ENCODE results near the gene PAIP2B.

PAIP2B gene

DNA sequence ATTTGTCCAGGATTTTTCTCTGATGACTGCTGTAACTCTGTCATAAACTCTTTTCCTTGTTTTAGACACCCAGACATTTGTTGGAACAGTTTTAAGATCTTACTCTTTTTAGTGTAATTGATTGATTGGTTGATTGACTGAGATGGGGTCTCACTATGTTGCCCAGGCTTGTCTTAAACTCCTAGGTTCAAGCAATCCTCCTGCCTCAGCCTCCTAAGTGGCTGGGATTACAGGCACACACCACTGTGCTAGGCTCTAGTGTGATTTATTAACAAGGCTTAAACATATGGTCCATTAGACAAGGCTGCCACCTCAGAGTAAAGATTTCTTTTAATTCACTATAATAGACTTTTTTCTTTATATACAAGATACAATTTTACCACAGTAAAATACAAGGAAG is 2.0 kb downstream of the PAIP2B start:
- no peak for TF ChIP-seq TCF4 (CRISPR knock-in tag; IDR thresholded peaks at IDR 0.05; ENCODE audit: borderline replicate concordance)
- TF ChIP-seq ZC3H10 (CRISPR knock-in tag; IDR thresholded peaks at IDR 0.05), result no peak
- TF ChIP-seq, protein P1, sequence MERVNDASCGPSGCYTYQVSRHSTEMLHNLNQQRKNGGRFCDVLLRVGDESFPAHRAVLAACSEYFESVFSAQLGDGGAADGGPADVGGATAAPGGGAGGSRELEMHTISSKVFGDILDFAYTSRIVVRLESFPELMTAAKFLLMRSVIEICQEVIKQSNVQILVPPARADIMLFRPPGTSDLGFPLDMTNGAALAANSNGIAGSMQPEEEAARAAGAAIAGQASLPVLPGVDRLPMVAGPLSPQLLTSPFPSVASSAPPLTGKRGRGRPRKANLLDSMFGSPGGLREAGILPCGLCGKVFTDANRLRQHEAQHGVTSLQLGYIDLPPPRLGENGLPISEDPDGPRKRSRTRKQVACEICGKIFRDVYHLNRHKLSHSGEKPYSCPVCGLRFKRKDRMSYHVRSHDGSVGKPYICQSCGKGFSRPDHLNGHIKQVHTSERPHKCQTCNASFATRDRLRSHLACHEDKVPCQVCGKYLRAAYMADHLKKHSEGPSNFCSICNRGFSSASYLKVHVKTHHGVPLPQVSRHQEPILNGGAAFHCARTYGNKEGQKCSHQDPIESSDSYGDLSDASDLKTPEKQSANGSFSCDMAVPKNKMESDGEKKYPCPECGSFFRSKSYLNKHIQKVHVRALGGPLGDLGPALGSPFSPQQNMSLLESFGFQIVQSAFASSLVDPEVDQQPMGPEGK (CRISPR knock-in tag; IDR thresholded peaks at IDR 0.05; ENCODE audit: borderline replicate concordance), result no peak
- TF ChIP-seq ZFP3 (CRISPR knock-in tag; IDR thresholded peaks at IDR 0.05), result no peak
- no peak for TF ChIP-seq ISL1 (CRISPR knock-in tag; IDR thresholded peaks at IDR 0.05)
- no peak for TF ChIP-seq CSDC2 (CRISPR knock-in tag; IDR thresholded peaks at IDR 0.05)
- no peak for TF ChIP-seq BACH2 (CRISPR knock-in tag; IDR thresholded peaks at IDR 0.05; ENCODE audit: borderline replicate concordance)
- TF ChIP-seq SNAI2 (CRISPR knock-in tag; IDR thresholded peaks at IDR 0.05), result no peak
- TF ChIP-seq CREB5 (CRISPR knock-in tag; IDR thresholded peaks at IDR 0.05; ENCODE audit: low read depth), result no peak
- TF ChIP-seq RARB (CRISPR knock-in tag; IDR thresholded peaks at IDR 0.05), result no peak
- no peak for TF ChIP-seq ZFP30 (CRISPR knock-in tag; IDR thresholded peaks at IDR 0.05)
- no peak for TF ChIP-seq PPARA (CRISPR knock-in tag; IDR thresholded peaks at IDR 0.05; ENCODE audit: borderline replicate concordance)
- no peak for TF ChIP-seq TOX (CRISPR knock-in tag; IDR thresholded peaks at IDR 0.05; ENCODE audit: borderline replicate concordance)
- TF ChIP-seq CSRNP3 (CRISPR knock-in tag; IDR thresholded peaks at IDR 0.05), result no peak
- TF ChIP-seq ZNF70 (CRISPR knock-in tag; IDR thresholded peaks at IDR 0.05), result no peak
- TF ChIP-seq, protein P2, sequence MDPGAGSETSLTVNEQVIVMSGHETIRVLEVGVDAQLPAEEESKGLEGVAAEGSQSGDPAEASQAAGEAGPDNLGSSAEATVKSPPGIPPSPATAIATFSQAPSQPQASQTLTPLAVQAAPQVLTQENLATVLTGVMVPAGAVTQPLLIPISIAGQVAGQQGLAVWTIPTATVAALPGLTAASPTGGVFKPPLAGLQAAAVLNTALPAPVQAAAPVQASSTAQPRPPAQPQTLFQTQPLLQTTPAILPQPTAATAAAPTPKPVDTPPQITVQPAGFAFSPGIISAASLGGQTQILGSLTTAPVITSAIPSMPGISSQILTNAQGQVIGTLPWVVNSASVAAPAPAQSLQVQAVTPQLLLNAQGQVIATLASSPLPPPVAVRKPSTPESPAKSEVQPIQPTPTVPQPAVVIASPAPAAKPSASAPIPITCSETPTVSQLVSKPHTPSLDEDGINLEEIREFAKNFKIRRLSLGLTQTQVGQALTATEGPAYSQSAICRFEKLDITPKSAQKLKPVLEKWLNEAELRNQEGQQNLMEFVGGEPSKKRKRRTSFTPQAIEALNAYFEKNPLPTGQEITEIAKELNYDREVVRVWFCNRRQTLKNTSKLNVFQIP (CRISPR knock-in tag; IDR thresholded peaks at IDR 0.05; ENCODE audit: borderline replicate concordance, low read depth), result no peak
- no peak for TF ChIP-seq GLIS3 (CRISPR knock-in tag; IDR thresholded peaks at IDR 0.05)
- no peak for TF ChIP-seq ZNF565 (CRISPR knock-in tag; conservative IDR thresholded peaks at IDR 0.05; ENCODE audit: low read depth)
- ATAC-seq, result no peak

GRCh38 chr2:71224457-71224856 is 2.4 kb downstream of the PAIP2B start:
- no peak for ATAC-seq
- TF ChIP-seq, protein P1 (CRISPR knock-in tag; IDR thresholded peaks at IDR 0.05; ENCODE audit: borderline replicate concordance), result no peak
- TF ChIP-seq, protein P2 (CRISPR knock-in tag; IDR thresholded peaks at IDR 0.05; ENCODE audit: borderline replicate concordance, low read depth), result no peak
- TF ChIP-seq CREB5 (CRISPR knock-in tag; IDR thresholded peaks at IDR 0.05; ENCODE audit: low read depth), result no peak
- TF ChIP-seq ISL1 (CRISPR knock-in tag; IDR thresholded peaks at IDR 0.05), result no peak
- no peak for TF ChIP-seq ZFP30 (CRISPR knock-in tag; IDR thresholded peaks at IDR 0.05)
- no peak for TF ChIP-seq PPARA (CRISPR knock-in tag; IDR thresholded peaks at IDR 0.05; ENCODE audit: borderline replicate concordance)
- TF ChIP-seq SNAI2 (CRISPR knock-in tag; IDR thresholded peaks at IDR 0.05), result no peak
- no peak for TF ChIP-seq CSDC2 (CRISPR knock-in tag; IDR thresholded peaks at IDR 0.05)
- TF ChIP-seq ARNTL (CRISPR knock-in tag; IDR thresholded peaks at IDR 0.05; ENCODE audit: borderline replicate concordance, low read depth), result no peak
- TF ChIP-seq ZNF565 (CRISPR knock-in tag; conservative IDR thresholded peaks at IDR 0.05; ENCODE audit: low read depth), result no peak
- TF ChIP-seq GLIS3 (CRISPR knock-in tag; IDR thresholded peaks at IDR 0.05), result no peak
- TF ChIP-seq BACH2 (CRISPR knock-in tag; IDR thresholded peaks at IDR 0.05; ENCODE audit: borderline replicate concordance), result no peak
- no peak for TF ChIP-seq ZNF8 (CRISPR knock-in tag; IDR thresholded peaks at IDR 0.05)
- TF ChIP-seq, protein P3, sequence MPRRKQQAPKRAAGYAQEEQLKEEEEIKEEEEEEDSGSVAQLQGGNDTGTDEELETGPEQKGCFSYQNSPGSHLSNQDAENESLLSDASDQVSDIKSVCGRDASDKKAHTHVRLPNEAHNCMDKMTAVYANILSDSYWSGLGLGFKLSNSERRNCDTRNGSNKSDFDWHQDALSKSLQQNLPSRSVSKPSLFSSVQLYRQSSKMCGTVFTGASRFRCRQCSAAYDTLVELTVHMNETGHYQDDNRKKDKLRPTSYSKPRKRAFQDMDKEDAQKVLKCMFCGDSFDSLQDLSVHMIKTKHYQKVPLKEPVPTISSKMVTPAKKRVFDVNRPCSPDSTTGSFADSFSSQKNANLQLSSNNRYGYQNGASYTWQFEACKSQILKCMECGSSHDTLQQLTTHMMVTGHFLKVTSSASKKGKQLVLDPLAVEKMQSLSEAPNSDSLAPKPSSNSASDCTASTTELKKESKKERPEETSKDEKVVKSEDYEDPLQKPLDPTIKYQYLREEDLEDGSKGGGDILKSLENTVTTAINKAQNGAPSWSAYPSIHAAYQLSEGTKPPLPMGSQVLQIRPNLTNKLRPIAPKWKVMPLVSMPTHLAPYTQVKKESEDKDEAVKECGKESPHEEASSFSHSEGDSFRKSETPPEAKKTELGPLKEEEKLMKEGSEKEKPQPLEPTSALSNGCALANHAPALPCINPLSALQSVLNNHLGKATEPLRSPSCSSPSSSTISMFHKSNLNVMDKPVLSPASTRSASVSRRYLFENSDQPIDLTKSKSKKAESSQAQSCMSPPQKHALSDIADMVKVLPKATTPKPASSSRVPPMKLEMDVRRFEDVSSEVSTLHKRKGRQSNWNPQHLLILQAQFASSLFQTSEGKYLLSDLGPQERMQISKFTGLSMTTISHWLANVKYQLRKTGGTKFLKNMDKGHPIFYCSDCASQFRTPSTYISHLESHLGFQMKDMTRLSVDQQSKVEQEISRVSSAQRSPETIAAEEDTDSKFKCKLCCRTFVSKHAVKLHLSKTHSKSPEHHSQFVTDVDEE (CRISPR knock-in tag; IDR thresholded peaks at IDR 0.05), result no peak
- no peak for TF ChIP-seq TOX (CRISPR knock-in tag; IDR thresholded peaks at IDR 0.05; ENCODE audit: borderline replicate concordance)
- no peak for TF ChIP-seq ZC3H10 (CRISPR knock-in tag; IDR thresholded peaks at IDR 0.05)
- TF ChIP-seq TCF4 (CRISPR knock-in tag; IDR thresholded peaks at IDR 0.05; ENCODE audit: borderline replicate concordance), result no peak

All from SK-N-SH treated with all-trans-retinoic acid at 6 μM for 48 hours (cell line).